Hepatocyte (in vitro differentiated cells): Measurements from ENCODE around the gene GK. TPM values are rescaled to one million over a fixed set of nuclear protein-coding genes. Genes with fewer than 3 reads are reported as not detected.

Source experiments
- DNase-seq: peaks from one replicate; pipeline ENCODE4 v3.0.0-alpha.2; 2016; ENCODE audit warnings: low spot score
- H2AFZ ChIP-seq: fragments of 200-600 bp; sonication (generic); 2 replicates; pipeline ENCODE4 v1.6.0; 2016; ENCODE audit warnings: antibody characterized with exemption, mild to moderate bottlenecking
- H3K27ac ChIP-seq: fragments of 200-600 bp; sonication (generic); 2 replicates; pipeline ENCODE4 v1.5.1; 2016; ENCODE audit warnings: mild to moderate bottlenecking
- H3K27me3 ChIP-seq: fragments of 200-600 bp; sonication (generic); 2 replicates; pipeline ENCODE4 v1.6.1; 2016
- H3K36me3 ChIP-seq: fragments of 200-600 bp; sonication (generic); replicated peaks from 2 replicates; pipeline ENCODE4 v1.5.1; 2016; ENCODE audit warnings: low read depth; ENCODE audit not compliant: insufficient read depth
- H3K4me1 ChIP-seq: fragments of 200-600 bp; sonication (generic); 2 replicates; pipeline ENCODE4 v1.5.1; 2016; ENCODE audit warnings: mild to moderate bottlenecking, moderate library complexity; ENCODE audit not compliant: insufficient read depth
- H3K4me2 ChIP-seq: fragments of 200-600 bp; sonication (generic); 2 replicates; pipeline ENCODE4 v1.6.0; 2016
- H3K4me3 ChIP-seq: fragments of 200-600 bp; sonication (generic); 2 replicates; pipeline ENCODE4 v1.5.1; 2016; ENCODE audit warnings: mild to moderate bottlenecking
- H3K79me2 ChIP-seq: fragments of 200-600 bp; sonication (generic); 2 replicates; pipeline ENCODE4 v1.6.0; 2017; ENCODE audit warnings: mild to moderate bottlenecking
- H3K9me2 ChIP-seq: fragments of 200-600 bp; sonication (generic); replicated peaks from 2 replicates; pipeline ENCODE4 v1.6.0; 2017; ENCODE audit warnings: mild to moderate bottlenecking; ENCODE audit not compliant: insufficient read depth
- H3K9me3 ChIP-seq: fragments of 200-600 bp; sonication (generic); 2 replicates; pipeline ENCODE4 v1.5.1; 2016; ENCODE audit warnings: low read depth, mild to moderate bottlenecking
- H4K20me1 ChIP-seq: fragments of 200-600 bp; sonication (generic); 2 replicates; pipeline ENCODE4 v1.6.0; 2016; ENCODE audit warnings: mild to moderate bottlenecking; ENCODE audit not compliant: insufficient read depth, poor library complexity, severe bottlenecking
- CTCF ChIP-seq: fragments of 200-600 bp; sonication (generic); IDR thresholded peaks from 2 replicates; pipeline ENCODE4 v1.5.1; 2016; ENCODE audit warnings: antibody characterized with exemption, mild to moderate bottlenecking; ENCODE audit not compliant: poor library complexity
- EZH2 ChIP-seq: fragments of 200-600 bp; sonication (generic); IDR thresholded peaks from 2 replicates; pipeline ENCODE4 v1.6.1; 2016; ENCODE audit warnings: antibody characterized with exemption, mild to moderate bottlenecking, borderline replicate concordance
- EZH2phosphoT487 ChIP-seq: fragments of 200-600 bp; sonication (generic); IDR thresholded peaks from one replicate; pipeline ENCODE4 v1.6.1; 2018; ENCODE audit warnings: antibody characterized with exemption, mild to moderate bottlenecking, low read depth, moderate library complexity; ENCODE audit not compliant: unreplicated experiment, severe bottlenecking
- WGBS: methylation state at CpG from one replicate; pipeline ENCODE4 v1.1.6; 2016; ENCODE audit warnings: low lambda C conversion rate; ENCODE audit errors: missing lambda C conversion rate; 5-methylcytosine and 5-hydroxymethylcytosine counted together
- polyA plus RNA-seq: library from polyadenylated mRNA; unstranded; fragments of >200 nt; fragmentation: Nextera tagmentation; extraction: Ambion mirVana; gene quantifications from 2 replicates; pipeline ENCODE4 v1.2.1, GENCODE V29; 2016
- total RNA-seq: library from RNA; depleted of rRNA; stranded (reverse); fragments of >200 nt; gene quantifications from 2 replicates; pipeline ENCODE4 v1.2.3, GENCODE V29; 2014

Gene GK
- total RNA-seq = 29.9 and 30.3 TPM in 2 replicates
- 14.4 and 18.5 TPM in 2 replicates for polyA plus RNA-seq

DNA sequence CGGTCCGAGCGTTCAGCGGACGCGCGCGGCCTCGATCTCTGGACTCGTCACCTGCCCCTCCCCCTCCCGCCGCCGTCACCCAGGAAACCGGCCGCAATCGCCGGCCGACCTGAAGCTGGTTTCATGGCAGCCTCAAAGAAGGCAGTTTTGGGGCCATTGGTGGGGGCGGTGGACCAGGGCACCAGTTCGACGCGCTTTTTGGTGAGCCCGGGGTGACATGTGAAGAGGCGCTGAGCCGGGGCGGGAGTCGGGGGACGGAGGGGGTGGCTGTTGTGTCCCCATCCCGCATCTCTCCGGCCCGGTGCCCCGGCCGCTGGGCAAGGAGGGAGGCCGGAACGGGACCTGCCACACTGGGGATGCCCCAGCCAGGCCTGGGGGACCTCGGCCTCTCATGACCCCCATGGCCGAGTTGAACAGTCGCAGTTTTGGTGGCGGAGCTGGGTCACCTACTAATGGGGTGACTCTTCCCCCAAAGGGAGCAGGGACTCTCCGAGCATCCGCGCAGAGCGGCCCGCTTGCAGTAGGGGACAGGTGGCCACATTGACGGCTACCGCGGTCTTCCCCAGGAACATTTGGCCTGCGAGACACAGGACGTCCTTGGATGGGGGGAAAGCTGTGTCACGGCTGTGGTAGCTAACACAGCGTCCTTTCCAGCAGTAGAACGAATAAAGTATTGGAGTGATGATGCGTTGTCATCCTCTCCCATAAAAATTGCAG lies at the start of gene GK:
Gene GK (plus strand): TSS at position 9 of the 717 bp plus-strand sequence. CDS start 115 bp downstream, at position 124.
- no peak for TF ChIP-seq CTCF
- TF ChIP-seq EZH2phosphoT487 = no peak
- TF ChIP-seq EZH2 = no peak
- H3K4me1 ChIP-seq = no peaks in the 10 kb centered on the region
- no peaks in the 10 kb centered on the region for H3K9me3 ChIP-seq
- peaks cover 3% of the 10 kb centered on the region for H3K79me2 ChIP-seq
- H2AFZ ChIP-seq = peak within 1 kb of the TSS; percentile 73
- peak within 1 kb of the TSS; percentile 36 for H3K4me3 ChIP-seq
- H3K36me3 ChIP-seq = no peaks in the 10 kb centered on the region
- peak; percentile 25 for DNase-seq
- H3K9me2 ChIP-seq = no peaks in the 10 kb centered on the region
- peak within 1 kb of the TSS; percentile 78 for H3K4me2 ChIP-seq
- peak within 1 kb of the TSS; percentile 76 for H3K27ac ChIP-seq
- no peaks in the 10 kb centered on the region for H4K20me1 ChIP-seq
- no peaks in the 10 kb centered on the region for H3K27me3 ChIP-seq
- WGBS = 62% methylated on average over 29 of the region's 53 CpGs

DNA sequence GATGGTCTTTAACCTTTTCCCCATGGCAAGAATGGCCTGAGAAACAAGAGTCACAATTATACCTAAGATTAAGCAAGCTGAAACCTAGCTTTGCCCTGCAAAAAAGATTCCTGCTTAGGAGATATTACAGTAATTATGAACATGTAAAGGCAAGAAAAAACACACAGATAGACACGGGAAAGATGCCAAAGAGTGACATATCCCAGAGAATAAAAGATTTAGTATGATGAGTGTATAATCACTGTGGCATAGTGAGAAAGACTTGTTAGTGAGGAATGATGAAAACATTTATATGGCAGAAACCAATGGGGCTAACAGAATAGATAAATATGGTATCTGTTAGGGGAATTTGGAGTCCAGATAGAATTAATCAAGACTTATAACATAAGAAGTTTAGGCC lies 46.1 kb upstream of the GK start:
- no peak overlapping the region for H3K4me2 ChIP-seq
- DNase-seq = no peak
- TF ChIP-seq EZH2 (no peak), EZH2phosphoT487 (no peak), CTCF (no peak)
- no peaks in the 10 kb centered on the region for H3K9me3 ChIP-seq
- no peak overlapping the region for H2AFZ ChIP-seq
- no peaks in the 10 kb centered on the region for H3K4me1 ChIP-seq
- no peaks in the 10 kb centered on the region for H3K27me3 ChIP-seq
- H3K27ac ChIP-seq = no peak overlapping the region
- H3K36me3 ChIP-seq = no peaks in the 10 kb centered on the region
- no peak overlapping the region for H3K4me3 ChIP-seq
- H4K20me1 ChIP-seq = no peaks in the 10 kb centered on the region
- no peaks in the 10 kb centered on the region for H3K9me2 ChIP-seq
- H3K79me2 ChIP-seq = no peaks in the 10 kb centered on the region
- 48% methylated on average over 1 of the region's 1 CpG for WGBS

DNA sequence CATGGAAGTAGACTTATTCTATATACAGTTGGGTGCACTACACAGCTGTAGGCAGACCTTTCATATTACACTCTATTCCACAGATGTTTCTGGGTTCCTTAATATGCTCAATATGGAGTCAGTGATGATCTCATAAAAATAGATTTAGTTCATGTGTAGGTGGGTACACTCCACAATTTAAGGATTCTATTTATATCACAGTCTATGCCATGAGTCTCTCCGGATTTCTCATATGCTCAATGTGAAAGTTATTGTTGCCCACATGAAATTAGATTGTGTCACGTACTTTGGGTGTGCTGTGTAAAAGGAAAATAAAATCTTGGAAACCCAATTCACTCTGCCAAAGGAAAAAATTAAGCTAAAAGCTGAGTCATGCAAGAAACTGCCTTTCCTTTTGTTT lies 43.2 kb upstream of the GK start:
- Histone ChIP-seq H3K9me2 (no peaks in the 10 kb centered on the region), H3K4me2 (no peak overlapping the region), H3K27ac (no peak overlapping the region), H2AFZ (no peak overlapping the region), H3K79me2 (no peaks in the 10 kb centered on the region), H3K4me3 (no peak overlapping the region), H4K20me1 (no peaks in the 10 kb centered on the region), H3K4me1 (no peaks in the 10 kb centered on the region), H3K9me3 (no peaks in the 10 kb centered on the region), H3K36me3 (no peaks in the 10 kb centered on the region), H3K27me3 (no peaks in the 10 kb centered on the region)
- 65% methylated on average over 2 of the region's 2 CpGs for WGBS
- no peak for TF ChIP-seq EZH2
- TF ChIP-seq CTCF = no peak
- TF ChIP-seq EZH2phosphoT487 = no peak
- no peak for DNase-seq
